ENCODE results near the gene PRR9.
"Not testable (repeated sequence)": the region's sequence is repeated elsewhere in the genome, so short reads cannot be mapped to it uniquely, and the experiment has no call there.

Gene PRR9

DNA sequence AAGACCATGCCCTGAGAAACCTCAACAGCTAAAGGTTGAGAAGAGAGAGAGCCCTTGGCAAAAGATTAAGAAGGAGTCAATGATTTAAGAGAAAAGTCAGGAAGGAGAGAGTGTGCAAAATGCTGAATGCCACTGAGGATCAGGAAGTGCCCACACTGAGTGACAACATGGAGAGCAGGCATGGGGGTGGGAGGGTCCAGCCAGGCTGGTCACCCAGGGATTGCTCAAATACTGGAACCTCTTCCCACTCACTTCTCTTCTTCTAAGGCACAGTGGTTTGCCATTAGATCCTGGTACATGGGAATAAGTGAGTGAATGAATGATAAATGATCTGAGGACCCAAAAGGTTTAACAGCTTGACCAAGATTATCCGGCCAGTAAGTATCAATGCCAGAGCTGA lies 11.1 kb downstream of the PRR9 start:
- Histone ChIP-seq H3K4me1 (ENCODE audit: control extremely low read depth in 1 of 4, control insufficient read depth in 4 of 4, insufficient read depth in 4 of 4, low read length in 3 of 4) (peaks cover 7 to 22% (median 14%) of the 10 kb centered on the region in 4 experiments), H3K27me3 (replicated peaks in 2 of 5; ENCODE audit: control insufficient read depth in 4 of 5, insufficient read depth in 5 of 5, low read length in 4 of 5) (peaks cover 0 to 2% (median 0%) of the 10 kb centered on the region in 5 experiments), H3K36me3 (ENCODE audit: control insufficient read depth in 4 of 4, insufficient read depth in 4 of 4, low read length in 3 of 4) (no peaks in the 10 kb centered on the region), H3K27ac (ENCODE audit: insufficient read depth in 1 of 2, low read depth in 1 of 2, low read length in 2 of 2, poor library complexity in 1 of 2, severe bottlenecking in 2 of 2) (no peak overlapping the region), H3K9me3 (ENCODE audit: control extremely low read depth in 1 of 5, control insufficient read depth in 4 of 5, insufficient read depth in 2 of 5, low read depth in 1 of 5, low read length in 4 of 5) (no peaks in the 10 kb centered on the region), H3K4me3 (ENCODE audit: control insufficient read depth in 1 of 7, extremely low read depth in 1 of 7, insufficient read depth in 4 of 7, low read depth in 2 of 7, low read length in 6 of 7) (no peak overlapping the region)
- DNase-seq = no peak
- POLR2A ChIA-PET = no interaction called here
- WGBS (ENCODE audit: insufficient coverage) = 90% methylated on average over 1 of the region's 1 CpG
- CTCF ChIA-PET = interaction anchor here (0.5 to 2.4 kb wide), 9 partner anchors 8 to 358 kb away, joined by 3 to 12 read pairs (median 3); no protein-coding TSS in a partner anchor

DNA sequence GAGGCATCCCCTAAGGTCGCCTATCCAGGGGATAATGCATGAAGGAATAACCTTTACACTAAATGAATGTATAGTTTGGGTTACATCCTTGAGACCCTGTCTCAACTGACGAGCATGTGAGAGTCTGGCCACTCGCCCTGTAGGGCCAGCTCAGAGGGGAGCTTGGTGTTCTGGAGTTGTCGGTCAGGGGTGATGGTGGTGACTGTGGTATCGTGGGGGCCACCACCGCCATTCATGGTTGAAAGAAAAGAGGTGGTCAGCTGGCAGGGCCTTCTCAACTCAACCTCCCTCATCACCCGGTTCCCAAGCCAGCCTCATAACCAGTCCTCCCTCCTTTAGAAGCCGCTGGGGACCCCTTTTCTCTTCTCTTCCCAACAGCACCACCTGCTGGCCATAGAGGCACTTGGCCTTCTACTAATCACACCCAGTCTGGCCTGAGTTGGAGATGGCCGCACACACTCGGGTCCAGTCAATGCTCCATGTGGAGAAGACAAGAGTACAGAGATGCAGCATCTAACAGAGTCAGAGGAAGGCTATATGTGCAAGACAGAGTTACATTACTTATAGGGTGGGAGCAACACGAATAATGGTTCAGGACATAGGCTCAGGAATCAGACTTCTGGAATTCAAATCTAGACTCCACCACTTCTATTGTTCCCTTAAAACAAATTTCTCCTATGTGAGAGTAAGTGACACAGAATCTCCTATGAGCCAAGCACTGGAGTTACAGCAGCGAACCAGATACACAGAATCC lies 11.9 kb downstream of the PRR9 start:
- H3K9me3 ChIP-seq (ENCODE audit: control extremely low read depth in 1 of 5, control insufficient read depth in 4 of 5, insufficient read depth in 2 of 5, low read depth in 1 of 5, low read length in 4 of 5); H3K27ac ChIP-seq (ENCODE audit: insufficient read depth in 1 of 2, low read depth in 1 of 2, low read length in 2 of 2, poor library complexity in 1 of 2, severe bottlenecking in 2 of 2); H3K36me3 ChIP-seq (ENCODE audit: control insufficient read depth in 4 of 4, insufficient read depth in 4 of 4, low read length in 3 of 4); POLR2A ChIA-PET; H3K4me3 ChIP-seq (ENCODE audit: control insufficient read depth in 1 of 7, extremely low read depth in 1 of 7, insufficient read depth in 4 of 7, low read depth in 2 of 7, low read length in 6 of 7); H3K27me3 ChIP-seq (replicated peaks in 2 of 5; ENCODE audit: control insufficient read depth in 4 of 5, insufficient read depth in 5 of 5, low read length in 4 of 5): not testable (repeated sequence)
- CTCF ChIA-PET = interaction anchor here (0.8 to 2.4 kb wide), 9 partner anchors 9 to 359 kb away, joined by 3 to 12 read pairs (median 3); no protein-coding TSS in a partner anchor
- peaks cover 7 to 25% (median 17%) of the 10 kb centered on the region in 4 experiments for H3K4me1 ChIP-seq (ENCODE audit: control extremely low read depth in 1 of 4, control insufficient read depth in 4 of 4, insufficient read depth in 4 of 4, low read length in 3 of 4)
- DNase-seq = peak; percentile 14 to 23 (median 22)
- WGBS (ENCODE audit: insufficient coverage) = 70% methylated on average over 2 of the region's 12 CpGs

DNA sequence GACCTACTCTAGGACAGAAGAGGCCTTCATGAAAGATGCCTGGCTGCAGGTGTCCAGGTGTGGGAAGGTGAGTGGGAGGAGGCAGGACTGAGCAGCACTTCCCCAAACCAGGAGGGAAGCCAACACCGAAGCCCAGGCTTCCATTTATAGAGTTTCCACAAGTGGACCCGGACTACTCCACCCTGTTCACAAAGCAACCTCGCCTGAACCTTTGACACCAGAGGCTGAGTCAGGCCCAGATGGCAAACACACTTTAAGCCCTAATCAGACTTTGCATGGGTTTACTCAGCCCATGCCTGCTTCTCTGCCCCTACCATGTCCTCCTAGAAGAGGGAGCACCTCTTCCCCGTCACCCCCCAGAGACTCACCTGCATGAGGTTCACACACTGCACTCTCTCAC lies 14.0 kb downstream of the PRR9 start:
- Histone ChIP-seq H3K9me3 (ENCODE audit: control extremely low read depth in 1 of 5, control insufficient read depth in 4 of 5, insufficient read depth in 2 of 5, low read depth in 1 of 5, low read length in 4 of 5) (no peaks in the 10 kb centered on the region), H3K36me3 (ENCODE audit: control insufficient read depth in 4 of 4, insufficient read depth in 4 of 4, low read length in 3 of 4) (no peaks in the 10 kb centered on the region), H3K27ac (ENCODE audit: insufficient read depth in 1 of 2, low read depth in 1 of 2, low read length in 2 of 2, poor library complexity in 1 of 2, severe bottlenecking in 2 of 2) (no peak overlapping the region), H3K4me1 (ENCODE audit: control extremely low read depth in 1 of 4, control insufficient read depth in 4 of 4, insufficient read depth in 4 of 4, low read length in 3 of 4) (peaks cover 7 to 25% (median 17%) of the 10 kb centered on the region in 4 experiments), H3K27me3 (replicated peaks in 2 of 5; ENCODE audit: control insufficient read depth in 4 of 5, insufficient read depth in 5 of 5, low read length in 4 of 5) (peaks cover 0 to 2% (median 0%) of the 10 kb centered on the region in 5 experiments), H3K4me3 (ENCODE audit: control insufficient read depth in 1 of 7, extremely low read depth in 1 of 7, insufficient read depth in 4 of 7, low read depth in 2 of 7, low read length in 6 of 7) (no peak overlapping the region)
- WGBS (ENCODE audit: insufficient coverage) = 95% methylated on average over 4 of the region's 4 CpGs
- ChIA-PET POLR2A (no interaction called here), CTCF (interaction anchor here (1.2 to 1.3 kb wide), 2 partner anchors 8 to 242 kb away, joined by 3 read pairs; no protein-coding TSS in a partner anchor)
- DNase-seq = no peak

DNA sequence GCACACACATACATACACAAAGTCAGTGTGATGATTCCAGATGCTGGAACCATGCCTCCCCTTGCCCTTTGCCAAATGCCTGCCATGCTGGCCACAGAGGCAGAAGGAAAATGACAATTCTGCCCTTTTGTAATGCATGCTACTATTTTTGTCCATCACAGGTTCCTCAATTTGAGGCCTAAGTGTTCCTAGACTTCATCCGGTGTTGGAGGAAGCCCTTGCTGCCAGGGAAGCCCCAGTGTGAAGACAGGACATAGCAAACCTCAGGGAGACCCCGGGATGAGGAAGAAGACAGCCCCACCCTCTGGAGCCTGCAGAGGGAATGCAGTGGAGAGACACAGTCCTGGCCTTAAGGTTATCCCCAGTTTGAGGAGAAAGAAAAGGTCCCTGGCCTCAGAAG lies 14.4 kb downstream of the PRR9 start:
- Histone ChIP-seq H3K9me3 (ENCODE audit: control extremely low read depth in 1 of 5, control insufficient read depth in 4 of 5, insufficient read depth in 2 of 5, low read depth in 1 of 5, low read length in 4 of 5) (no peaks in the 10 kb centered on the region), H3K4me3 (ENCODE audit: control insufficient read depth in 1 of 7, extremely low read depth in 1 of 7, insufficient read depth in 4 of 7, low read depth in 2 of 7, low read length in 6 of 7) (no peak overlapping the region), H3K27ac (ENCODE audit: insufficient read depth in 1 of 2, low read depth in 1 of 2, low read length in 2 of 2, poor library complexity in 1 of 2, severe bottlenecking in 2 of 2) (no peak overlapping the region), H3K27me3 (replicated peaks in 2 of 5; ENCODE audit: control insufficient read depth in 4 of 5, insufficient read depth in 5 of 5, low read length in 4 of 5) (peaks cover 0 to 2% (median 0%) of the 10 kb centered on the region in 5 experiments), H3K4me1 (ENCODE audit: control extremely low read depth in 1 of 4, control insufficient read depth in 4 of 4, insufficient read depth in 4 of 4, low read length in 3 of 4) (peaks cover 7 to 25% (median 17%) of the 10 kb centered on the region in 4 experiments), H3K36me3 (ENCODE audit: control insufficient read depth in 4 of 4, insufficient read depth in 4 of 4, low read length in 3 of 4) (no peaks in the 10 kb centered on the region)
- peak in 2 of 3 donors; percentile 13 to 14 for DNase-seq
- 0% methylated on average over 2 of the region's 2 CpGs for WGBS (ENCODE audit: insufficient coverage)
- ChIA-PET CTCF (interaction anchor here (1.2 kb wide), 1 partner anchor 8 kb away, joined by 3 read pairs; no protein-coding TSS in a partner anchor), POLR2A (no interaction called here)

- peaks cover 0 to 2% (median 0%) of the 10 kb centered on the region in 5 experiments for H3K27me3 ChIP-seq (replicated peaks in 2 of 5; ENCODE audit: control insufficient read depth in 4 of 5, insufficient read depth in 5 of 5, low read length in 4 of 5)
- POLR2A ChIA-PET = no interaction called here
Observed at GRCh38 chr1:153232553-153232952, 15.2 kb downstream of the PRR9 start.

DNA sequence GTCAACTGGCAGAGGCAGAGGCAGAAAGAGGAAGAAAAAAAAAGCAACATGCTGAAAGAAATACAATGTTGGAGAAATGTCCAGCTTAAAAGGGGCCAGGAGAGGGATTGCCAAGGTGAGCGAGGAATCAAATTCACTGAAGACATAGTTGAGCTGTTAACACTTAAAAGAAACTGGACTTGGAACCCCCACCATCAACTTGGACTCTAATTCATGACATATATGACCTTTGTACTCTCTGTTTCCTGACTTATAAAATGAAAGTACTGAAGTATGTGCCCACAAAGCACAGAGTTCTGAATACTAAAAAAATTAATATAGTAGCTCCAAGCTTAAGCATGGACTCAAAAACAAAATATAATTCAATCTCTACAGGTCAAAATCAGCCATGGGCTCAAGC lies 16.1 kb downstream of the PRR9 start:
- ChIA-PET CTCF (interaction anchor here (0.9 kb wide), 1 partner anchor 15 kb away, joined by 3 read pairs; no protein-coding TSS in a partner anchor), POLR2A (no interaction called here)
- H3K27ac ChIP-seq (ENCODE audit: insufficient read depth in 1 of 2, low read depth in 1 of 2, low read length in 2 of 2, poor library complexity in 1 of 2, severe bottlenecking in 2 of 2) = no peak overlapping the region
- no peaks in the 10 kb centered on the region for H3K9me3 ChIP-seq (ENCODE audit: control extremely low read depth in 1 of 5, control insufficient read depth in 4 of 5, insufficient read depth in 2 of 5, low read depth in 1 of 5, low read length in 4 of 5)
- H3K4me1 ChIP-seq (ENCODE audit: control extremely low read depth in 1 of 4, control insufficient read depth in 4 of 4, insufficient read depth in 4 of 4, low read length in 3 of 4) = peaks cover 7 to 25% (median 17%) of the 10 kb centered on the region in 4 experiments
- peaks cover 0 to 1% (median 0%) of the 10 kb centered on the region in 5 experiments for H3K27me3 ChIP-seq (replicated peaks in 2 of 5; ENCODE audit: control insufficient read depth in 4 of 5, insufficient read depth in 5 of 5, low read length in 4 of 5)
- no peaks in the 10 kb centered on the region for H3K36me3 ChIP-seq (ENCODE audit: control insufficient read depth in 4 of 4, insufficient read depth in 4 of 4, low read length in 3 of 4)
- DNase-seq = peak in 2 of 3 donors; percentile 17 to 29
- H3K4me3 ChIP-seq (ENCODE audit: control insufficient read depth in 1 of 7, extremely low read depth in 1 of 7, insufficient read depth in 4 of 7, low read depth in 2 of 7, low read length in 6 of 7) = no peak overlapping the region
- WGBS (ENCODE audit: insufficient coverage) = no CpG with 5 or more reads among the region's 1 CpG

More at GRCh38 chr1:153232553-153232952, 15.2 kb downstream of the PRR9 start:
- no peak overlapping the region for H3K27ac ChIP-seq (ENCODE audit: insufficient read depth in 1 of 2, low read depth in 1 of 2, low read length in 2 of 2, poor library complexity in 1 of 2, severe bottlenecking in 2 of 2)
- no peaks in the 10 kb centered on the region for H3K36me3 ChIP-seq (ENCODE audit: control insufficient read depth in 4 of 4, insufficient read depth in 4 of 4, low read length in 3 of 4)
- WGBS (ENCODE audit: insufficient coverage) = 88% methylated on average over 3 of the region's 3 CpGs
- H3K4me3 ChIP-seq (ENCODE audit: control insufficient read depth in 1 of 7, extremely low read depth in 1 of 7, insufficient read depth in 4 of 7, low read depth in 2 of 7, low read length in 6 of 7) = no peak overlapping the region
- DNase-seq = peak in 1 of 3 donors; percentile 4
- H3K9me3 ChIP-seq (ENCODE audit: control extremely low read depth in 1 of 5, control insufficient read depth in 4 of 5, insufficient read depth in 2 of 5, low read depth in 1 of 5, low read length in 4 of 5) = no peaks in the 10 kb centered on the region
- CTCF ChIA-PET = no interaction called here
- peaks cover 7 to 25% (median 17%) of the 10 kb centered on the region in 4 experiments for H3K4me1 ChIP-seq (ENCODE audit: control extremely low read depth in 1 of 4, control insufficient read depth in 4 of 4, insufficient read depth in 4 of 4, low read length in 3 of 4)

DNA sequence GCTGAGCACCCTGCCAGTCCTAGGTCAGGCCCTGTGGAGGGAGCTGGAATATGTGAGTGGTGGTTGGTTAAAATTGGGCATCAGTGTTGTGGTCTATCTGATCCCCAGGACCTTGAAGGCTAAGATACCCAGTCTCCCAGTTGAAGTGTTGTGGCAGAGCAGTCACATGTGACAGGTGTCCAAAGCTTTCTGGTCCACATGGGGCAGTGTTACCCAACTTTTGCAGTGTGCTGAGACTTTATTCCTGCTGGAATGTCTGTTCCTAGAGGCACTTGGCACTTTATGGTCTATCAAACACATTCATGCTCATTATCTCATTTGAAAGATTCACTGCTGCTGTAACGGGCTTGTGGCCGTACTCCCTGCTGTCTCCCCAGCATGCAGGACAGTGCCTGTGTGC lies 21.1 kb downstream of the PRR9 start:
- peaks cover under 1 to 3% (median 2%) of the 10 kb centered on the region in 4 experiments for H3K4me1 ChIP-seq (ENCODE audit: control extremely low read depth in 1 of 4, control insufficient read depth in 4 of 4, insufficient read depth in 4 of 4, low read length in 3 of 4)
- no peak overlapping the region for H3K4me3 ChIP-seq (ENCODE audit: control insufficient read depth in 1 of 7, extremely low read depth in 1 of 7, insufficient read depth in 4 of 7, low read depth in 2 of 7, low read length in 6 of 7)
- H3K9me3 ChIP-seq (ENCODE audit: control extremely low read depth in 1 of 5, control insufficient read depth in 4 of 5, insufficient read depth in 2 of 5, low read depth in 1 of 5, low read length in 4 of 5) = no peaks in the 10 kb centered on the region
- no peaks in the 10 kb centered on the region for H3K36me3 ChIP-seq (ENCODE audit: control insufficient read depth in 4 of 4, insufficient read depth in 4 of 4, low read length in 3 of 4)
- no peak overlapping the region for H3K27ac ChIP-seq (ENCODE audit: insufficient read depth in 1 of 2, low read depth in 1 of 2, low read length in 2 of 2, poor library complexity in 1 of 2, severe bottlenecking in 2 of 2)
- ChIA-PET POLR2A (no interaction called here), CTCF (interaction anchor here (0.9 to 1.2 kb wide), 2 partner anchors 13 to 53 kb away, joined by 3 read pairs; no protein-coding TSS in a partner anchor)
- no peak for DNase-seq
- 100% methylated on average over 2 of the region's 2 CpGs for WGBS (ENCODE audit: insufficient coverage)
- H3K27me3 ChIP-seq (replicated peaks in 2 of 5; ENCODE audit: control insufficient read depth in 4 of 5, insufficient read depth in 5 of 5, low read length in 4 of 5) = peaks cover 0 to 4% (median 0%) of the 10 kb centered on the region in 5 experiments
